WI38 (cell line): ENCODE data around the gene FRYL.
"Not testable (repeated sequence)": the region's sequence is repeated elsewhere in the genome, so short reads cannot be mapped to it uniquely, and the experiment has no call there.

Experiments used
- H3K4me3 ChIP-seq: 2 replicates; pipeline ENCODE4 v1.5.1; 2011; ENCODE audit warnings: low read depth, mild to moderate bottlenecking, control low read depth, low read length
- CTCF ChIP-seq: IDR thresholded peaks from 2 replicates; pipeline ENCODE4 v1.5.1; 2012; ENCODE audit warnings: low read depth, mild to moderate bottlenecking, control low read depth, low read length

Gene FRYL

GRCh38 chr4:48772556-48772955, 7.5 kb downstream of the FRYL start:
- TF ChIP-seq CTCF: no peak
- no peak overlapping the region for H3K4me3 ChIP-seq

- no peak for TF ChIP-seq CTCF
- no peak overlapping the region for H3K4me3 ChIP-seq
Measured at GRCh38 chr4:48767055-48767929, 12.8 kb downstream of the FRYL start.

- TF ChIP-seq CTCF: no peak
- H3K4me3 ChIP-seq: no peak overlapping the region
Measured at GRCh38 chr4:48766131-48766792, 13.8 kb downstream of the FRYL start.

GRCh38 chr4:48762408-48762807, 17.7 kb downstream of the FRYL start:
- no peak for TF ChIP-seq CTCF
- no peak overlapping the region for H3K4me3 ChIP-seq

- H3K4me3 ChIP-seq: no peak overlapping the region
- no peak for TF ChIP-seq CTCF
Measured at GRCh38 chr4:48761286-48761685, 18.8 kb downstream of the FRYL start.

GRCh38 chr4:48758703-48759102, 21.4 kb downstream of the FRYL start:
- not testable (repeated sequence) for H3K4me3 ChIP-seq

GRCh38 chr4:48756689-48757220, 23.3 kb downstream of the FRYL start:
- H3K4me3 ChIP-seq: no peak overlapping the region

More at GRCh38 chr4:48756689-48757220, 23.3 kb downstream of the FRYL start:
- no peak for TF ChIP-seq CTCF
